OCI-LY1 (cell line): ENCODE data around the gene MTERF1.
"Not testable (repeated sequence)": the region's sequence is repeated elsewhere in the genome, so short reads cannot be mapped to it uniquely, and the experiment has no call there.

ENCODE experiments used
- H2AFZ ChIP-seq: fragments of 200-600 bp; sonication (generic), shearing (Covaris generic); 2 replicates; pipeline ENCODE4 v1.6.0; 2014; ENCODE audit warnings: antibody characterized with exemption, mild to moderate bottlenecking, low read length
- H3F3A ChIP-seq: fragments of 200-600 bp; sonication (generic), shearing (Covaris generic); 2 replicates; pipeline ENCODE4 v1.6.0; 2014; ENCODE audit warnings: mild to moderate bottlenecking, antibody characterized with exemption, low read length, moderate library complexity; ENCODE audit not compliant: insufficient read depth
- H3K27ac ChIP-seq: fragments of 200-600 bp; sonication (generic); 2 replicates; pipeline ENCODE4 v1.5.1; 2014; ENCODE audit warnings: low read length, mixed run types, mild to moderate bottlenecking, low read depth; ENCODE audit not compliant: poor library complexity, severe bottlenecking
- H3K27me3 ChIP-seq: fragments of 200-600 bp; sonication (generic); 2 replicates; pipeline ENCODE4 v1.6.0; 2014; ENCODE audit warnings: antibody characterized with exemption, mild to moderate bottlenecking, low read length, moderate library complexity; ENCODE audit not compliant: insufficient read depth
- H3K36me3 ChIP-seq: fragments of 200-600 bp; sonication (generic); 2 replicates; pipeline ENCODE4 v1.6.1; 2014; ENCODE audit warnings: mild to moderate bottlenecking, antibody characterized with exemption, low read length, moderate library complexity, mixed read lengths; ENCODE audit not compliant: insufficient read depth
- H3K4me1 ChIP-seq: fragments of 200-600 bp; sonication (generic); 2 replicates; pipeline ENCODE4 v1.5.1; 2014; ENCODE audit warnings: mild to moderate bottlenecking, low read length, moderate library complexity; ENCODE audit not compliant: insufficient read depth, severe bottlenecking
- H3K4me2 ChIP-seq: fragments of 200-600 bp; sonication (generic), shearing (Covaris generic); 2 replicates; pipeline ENCODE4 v1.6.1; 2014; ENCODE audit warnings: low read length
- H3K4me3 ChIP-seq: fragments of 200-600 bp; sonication (generic); 2 replicates; pipeline ENCODE4 v1.5.1; 2014; ENCODE audit warnings: low read length, low read depth, mild to moderate bottlenecking, mixed read lengths; ENCODE audit not compliant: poor library complexity, severe bottlenecking
- H3K79me2 ChIP-seq: fragments of 200-600 bp; shearing (Covaris generic); 2 replicates; pipeline ENCODE4 v1.6.1; 2016; ENCODE audit warnings: mixed run types, low read length, mixed read lengths; ENCODE audit not compliant: insufficient read depth
- H3K9ac ChIP-seq: fragments of 200-600 bp; sonication (generic), shearing (Covaris generic); 2 replicates; pipeline ENCODE4 v1.6.1; 2014; ENCODE audit warnings: mild to moderate bottlenecking, low read length, mixed read lengths
- H3K9me2 ChIP-seq: fragments of 200-600 bp; sonication (generic), shearing (Covaris generic); 2 replicates; pipeline ENCODE4 v1.6.1; 2014; ENCODE audit warnings: low read depth, mild to moderate bottlenecking, low read length, mixed read lengths
- H3K9me3 ChIP-seq: fragments of 200-600 bp; shearing (Covaris generic); 2 replicates; pipeline ENCODE4 v1.6.1; 2014; ENCODE audit warnings: low read length, mixed read lengths
- H4K20me1 ChIP-seq: fragments of 200-600 bp; sonication (generic), shearing (Covaris generic); 2 replicates; pipeline ENCODE4 v1.6.0; 2016; ENCODE audit warnings: mild to moderate bottlenecking, low read length; ENCODE audit not compliant: insufficient read depth
- CTCF ChIP-seq: fragments of 200-600 bp; sonication (generic), shearing (Covaris generic); IDR thresholded peaks from 2 replicates; pipeline ENCODE4 v1.5.1; 2017; ENCODE audit warnings: mild to moderate bottlenecking, antibody characterized with exemption, low read length, moderate library complexity, mixed read lengths
- EZH2 ChIP-seq: fragments of 200-600 bp; sonication (generic), shearing (Covaris generic); IDR thresholded peaks from 2 replicates; pipeline ENCODE4 v1.8.0; 2017; ENCODE audit warnings: borderline replicate concordance, mixed run types, mild to moderate bottlenecking, antibody characterized with exemption, low read length, moderate library complexity, mixed read lengths

The MTERF1 gene

GRCh38 chr7:91898240-91898992, 17.9 kb upstream of the MTERF1 start:
- H3K79me2 ChIP-seq = no peaks in the 10 kb centered on the region
- no peaks in the 10 kb centered on the region for H3K9me3 ChIP-seq
- no peaks in the 10 kb centered on the region for H3K4me1 ChIP-seq
- no peaks in the 10 kb centered on the region for H4K20me1 ChIP-seq
- no peaks in the 10 kb centered on the region for H3K9me2 ChIP-seq
- H3K36me3 ChIP-seq = no peaks in the 10 kb centered on the region
- TF ChIP-seq CTCF = no peak
- TF ChIP-seq EZH2 = no peak
- H2AFZ ChIP-seq = no peak overlapping the region
- H3F3A ChIP-seq = no peaks in the 10 kb centered on the region
- no peak overlapping the region for H3K4me2 ChIP-seq
- H3K9ac ChIP-seq = no peak overlapping the region
- H3K4me3 ChIP-seq = no peak overlapping the region
- no peak overlapping the region for H3K27ac ChIP-seq
- H3K27me3 ChIP-seq = no peaks in the 10 kb centered on the region

GRCh38 chr7:91894781-91895480, 14.4 kb upstream of the MTERF1 start:
- Histone ChIP-seq H3F3A (no peaks in the 10 kb centered on the region), H3K27ac (no peak overlapping the region), H3K27me3 (no peaks in the 10 kb centered on the region), H3K9ac (no peak overlapping the region), H3K4me2 (no peak overlapping the region), H3K36me3 (no peaks in the 10 kb centered on the region), H3K9me3 (no peaks in the 10 kb centered on the region), H3K79me2 (no peaks in the 10 kb centered on the region), H3K9me2 (no peaks in the 10 kb centered on the region), H2AFZ (no peak overlapping the region), H3K4me3 (no peak overlapping the region), H3K4me1 (no peaks in the 10 kb centered on the region), H4K20me1 (no peaks in the 10 kb centered on the region)
- TF ChIP-seq CTCF (no peak), EZH2 (no peak)

GRCh38 chr7:91893699-91894098, 13.2 kb upstream of the MTERF1 start:
- not testable (repeated sequence) for H2AFZ ChIP-seq, H3K36me3 ChIP-seq, H3K4me2 ChIP-seq, H3K9ac ChIP-seq, H3K4me3 ChIP-seq, H3K9me3 ChIP-seq, H3K4me1 ChIP-seq, H3K79me2 ChIP-seq, H3K9me2 ChIP-seq, H3F3A ChIP-seq, H3K27ac ChIP-seq, H3K27me3 ChIP-seq, H4K20me1 ChIP-seq
